ENCODE data around the gene OR51V1.
"Not testable (repeated sequence)": the region's sequence is repeated elsewhere in the genome, so short reads cannot be mapped to it uniquely, and the experiment has no call there.

The OR51V1 gene

DNA sequence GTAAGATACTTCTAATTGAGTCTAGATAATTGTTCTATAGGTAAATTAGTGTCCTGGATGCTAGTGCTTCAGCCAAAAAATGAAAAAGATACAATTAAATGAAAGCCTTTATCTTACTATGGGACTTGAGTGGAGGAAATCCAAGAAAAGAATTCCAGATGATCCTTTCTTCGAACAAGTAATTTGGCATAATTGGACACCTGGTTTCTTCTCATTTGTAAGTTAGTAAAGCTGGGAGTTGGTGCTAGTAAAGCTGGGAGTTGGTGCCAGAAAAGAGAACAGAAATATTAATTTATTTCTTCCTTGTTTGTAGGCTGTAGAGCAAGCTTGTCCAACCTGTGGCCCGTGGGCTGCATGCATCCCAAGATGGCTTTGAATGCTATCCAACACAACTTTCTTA is 12.3 kb downstream of the OR51V1 start:
- TF ChIP-seq JUND (IDR thresholded peaks at IDR 0.05; ENCODE audit: low read depth): no peak
- in situ Hi-C loops (cut with HindIII; ENCODE audit: low pct_unique_long_range_greater_than_20kb, low sequenced_read_pairs): no loop called here
- no peak for DNase-seq (ENCODE audit: low read depth in 1 of 2, low spot score in 1 of 2)

DNA sequence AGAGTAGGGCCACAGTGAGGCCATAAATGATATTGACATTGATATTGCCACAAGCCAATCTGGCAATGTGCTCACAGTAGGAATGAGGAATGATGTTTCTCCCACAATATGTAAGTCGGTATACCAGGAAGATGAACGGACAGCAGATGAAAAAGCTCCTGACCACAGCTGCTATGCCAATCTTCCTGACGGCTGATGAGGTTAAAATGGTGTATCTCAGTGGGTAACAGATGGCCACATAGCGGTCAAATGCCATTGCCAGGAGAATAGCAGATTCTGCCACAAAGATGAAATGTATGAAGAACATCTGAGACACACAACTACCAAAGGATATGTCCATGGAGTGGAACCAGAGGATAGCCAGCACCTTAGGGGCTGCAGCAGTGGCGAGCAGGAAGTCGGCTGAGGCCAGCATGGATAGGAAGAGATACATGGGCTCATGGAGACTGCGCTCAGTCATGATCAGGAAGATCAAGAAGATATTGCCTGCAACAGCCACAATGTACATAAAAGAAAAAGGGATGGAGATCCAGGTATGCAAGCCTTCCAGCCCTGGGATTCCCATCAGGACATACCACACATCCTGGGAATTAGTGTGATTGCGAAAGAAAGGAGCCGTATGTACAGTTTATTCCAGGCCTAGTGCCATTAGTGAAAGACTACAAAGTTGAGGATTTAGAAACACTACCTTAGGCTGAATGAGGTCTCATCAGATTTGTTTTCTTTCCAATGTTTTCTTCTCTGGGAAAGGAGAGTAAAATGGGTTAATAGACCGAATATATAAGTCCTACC is 22.2 kb downstream of the OR51V1 start:
- no peak for TF ChIP-seq JUND (IDR thresholded peaks at IDR 0.05; ENCODE audit: low read depth)
- in situ Hi-C loops (cut with HindIII; ENCODE audit: low pct_unique_long_range_greater_than_20kb, low sequenced_read_pairs): no loop called here
- DNase-seq (ENCODE audit: low read depth in 1 of 2, low spot score in 1 of 2): no peak

DNA sequence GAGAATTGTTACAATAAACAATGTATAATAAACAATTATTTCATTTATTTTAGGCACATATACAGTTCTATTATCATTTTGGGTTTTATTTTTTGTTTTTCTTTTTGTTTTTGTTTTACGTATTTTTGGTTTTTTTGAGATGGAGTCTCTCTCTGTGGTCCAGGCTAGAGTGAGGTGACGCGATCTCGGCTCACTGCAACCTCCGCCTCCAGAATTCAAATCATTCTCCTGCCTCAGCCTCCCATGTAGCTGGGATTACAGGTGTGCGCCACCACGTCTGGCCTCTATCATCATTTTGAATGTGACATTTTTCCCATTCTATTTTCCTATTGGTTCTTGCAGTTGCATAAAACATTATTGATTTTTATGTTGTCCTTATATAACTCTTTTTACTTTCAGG is 25.5 kb downstream of the OR51V1 start:
- DNase-seq (ENCODE audit: low read depth in 1 of 2, low spot score in 1 of 2): no peak
- in situ Hi-C loops (cut with HindIII; ENCODE audit: low pct_unique_long_range_greater_than_20kb, low sequenced_read_pairs): no loop called here
- TF ChIP-seq JUND (IDR thresholded peaks at IDR 0.05; ENCODE audit: low read depth): no peak

DNA sequence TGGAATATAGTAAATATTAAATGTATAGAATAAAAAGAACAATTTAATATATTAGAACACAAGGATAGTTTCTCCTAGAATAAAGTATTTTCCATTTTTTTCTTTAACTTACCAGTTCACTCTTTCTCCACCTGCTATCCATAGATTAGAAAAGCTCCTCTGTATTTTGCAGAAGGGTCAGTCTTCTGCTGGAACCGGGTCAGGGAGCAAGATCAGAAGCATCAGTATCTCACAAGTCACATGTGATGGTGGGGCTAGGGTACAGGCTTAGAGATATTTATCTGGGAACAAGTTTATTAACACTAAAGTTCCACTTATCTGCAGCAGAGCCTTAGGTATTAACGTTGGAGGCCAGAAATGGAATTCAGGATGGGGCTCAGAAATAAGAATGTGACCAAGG is 28.6 kb downstream of the OR51V1 start:
- in situ Hi-C loops (cut with HindIII; ENCODE audit: low pct_unique_long_range_greater_than_20kb, low sequenced_read_pairs): no loop called here

DNA sequence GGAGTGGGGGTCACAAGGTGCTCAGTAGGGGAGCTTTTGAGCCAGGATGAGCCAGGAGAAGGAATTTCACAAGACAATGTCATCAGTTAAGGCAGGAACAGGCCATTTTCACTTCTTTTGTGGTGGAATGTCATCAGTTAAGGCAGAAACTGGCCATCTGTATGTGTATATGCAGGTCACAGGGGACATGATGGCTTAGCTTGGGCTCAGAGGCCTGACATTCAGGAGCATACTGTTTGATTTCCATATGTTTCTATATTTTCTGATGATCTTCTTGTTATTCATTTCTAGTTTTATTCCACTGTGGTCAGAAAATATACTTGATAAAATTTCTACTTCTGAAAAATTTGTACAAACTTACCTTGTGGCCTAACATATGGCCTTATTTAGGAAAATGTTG is 34.6 kb downstream of the OR51V1 start:
- in situ Hi-C loops (cut with HindIII; ENCODE audit: low pct_unique_long_range_greater_than_20kb, low sequenced_read_pairs): not testable (repeated sequence)

More for the DNA sequence above, 28.6 kb downstream of the OR51V1 start:
- no peak for DNase-seq (ENCODE audit: low read depth in 1 of 2, low spot score in 1 of 2)
- TF ChIP-seq JUND (IDR thresholded peaks at IDR 0.05; ENCODE audit: low read depth): no peak

DNA sequence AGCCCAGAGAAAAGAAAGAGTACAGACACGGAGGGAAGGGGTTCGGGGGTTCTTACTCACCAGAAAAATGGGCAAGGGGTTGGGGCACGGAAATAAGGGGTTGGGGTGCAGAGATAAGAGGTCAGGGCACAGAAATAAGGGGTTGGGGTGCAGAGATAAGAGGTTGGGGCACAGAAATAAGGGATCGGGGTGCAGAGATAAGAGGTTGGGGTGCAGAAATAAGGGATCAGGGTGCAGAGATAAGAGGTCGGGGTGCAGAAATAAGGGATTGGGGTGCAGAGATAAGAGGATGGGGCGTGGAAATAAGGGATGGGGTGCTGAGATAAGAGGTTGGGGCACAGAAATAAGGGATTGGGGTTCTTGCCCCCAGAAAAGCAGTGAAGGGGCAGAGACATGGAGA is 35.7 kb downstream of the OR51V1 start:
- in situ Hi-C loops (cut with HindIII; ENCODE audit: low pct_unique_long_range_greater_than_20kb, low sequenced_read_pairs); DNase-seq (ENCODE audit: low read depth in 1 of 2, low spot score in 1 of 2): not testable (repeated sequence)

More for the DNA sequence above, 34.6 kb downstream of the OR51V1 start:
- DNase-seq (ENCODE audit: low read depth in 1 of 2, low spot score in 1 of 2): not testable (repeated sequence)

DNA sequence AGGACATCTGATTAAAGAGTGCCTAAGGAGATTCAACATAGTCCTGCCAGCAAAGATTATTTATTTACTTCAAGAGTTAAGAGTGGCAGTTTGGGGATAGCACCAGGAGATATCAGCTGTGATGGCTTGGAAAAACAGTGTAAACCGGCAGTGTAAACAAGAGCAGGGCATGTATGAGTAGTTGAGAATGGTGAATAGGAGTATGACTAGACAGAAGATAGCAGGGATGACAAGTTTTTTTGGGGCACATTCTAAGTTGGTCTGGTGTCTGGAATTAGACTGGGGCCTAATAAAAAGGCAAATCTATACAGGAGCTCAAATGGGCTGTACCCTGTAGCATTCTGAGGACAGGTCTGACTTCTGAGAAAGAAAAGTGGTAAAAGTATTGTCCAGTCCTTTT is 39.4 kb downstream of the OR51V1 start:
- DNase-seq (ENCODE audit: low read depth in 1 of 2, low spot score in 1 of 2); in situ Hi-C loops (cut with HindIII; ENCODE audit: low pct_unique_long_range_greater_than_20kb, low sequenced_read_pairs): not testable (repeated sequence)

DNA sequence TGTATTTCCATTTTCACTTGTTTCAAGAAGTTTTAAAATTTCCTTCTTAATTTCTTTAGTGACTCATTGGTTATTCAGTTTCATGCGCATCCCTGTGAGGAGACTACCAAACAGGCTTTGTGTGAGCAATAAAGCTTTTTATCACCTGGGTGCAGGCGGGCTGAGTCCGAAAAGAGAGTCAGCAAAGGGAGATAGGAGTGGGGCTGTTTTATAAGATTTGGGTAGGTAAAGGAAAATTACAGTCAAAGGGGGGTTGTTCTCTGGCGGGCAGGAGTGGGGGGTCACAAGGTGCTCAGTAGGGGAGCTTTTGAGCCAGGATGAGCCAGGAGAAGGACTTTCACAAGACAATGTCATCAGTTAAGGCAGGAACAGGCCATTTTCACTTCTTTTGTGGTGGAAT is 40.3 kb downstream of the OR51V1 start:
- in situ Hi-C loops (cut with HindIII; ENCODE audit: low pct_unique_long_range_greater_than_20kb, low sequenced_read_pairs); DNase-seq (ENCODE audit: low read depth in 1 of 2, low spot score in 1 of 2): not testable (repeated sequence)

DNA sequence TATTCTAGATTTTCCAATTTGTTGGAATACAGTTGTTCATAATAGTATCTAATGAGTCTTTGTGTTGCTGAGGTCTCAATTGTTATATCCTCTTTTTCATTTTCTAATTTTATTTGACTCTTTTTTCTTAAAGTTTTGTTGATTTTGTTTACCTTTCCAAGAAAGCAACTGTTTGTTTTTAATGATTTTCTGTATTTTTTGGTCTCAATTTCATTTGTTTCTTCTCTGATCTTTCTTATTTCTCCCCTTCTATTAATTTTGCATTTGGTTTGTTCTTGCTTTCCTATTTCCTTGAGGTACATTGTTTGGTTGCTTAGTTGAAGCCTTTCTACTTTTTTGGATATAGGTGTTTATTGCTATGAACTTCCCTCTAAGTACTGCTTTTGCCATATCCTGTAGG is 40.7 kb downstream of the OR51V1 start:
- in situ Hi-C loops (cut with HindIII; ENCODE audit: low pct_unique_long_range_greater_than_20kb, low sequenced_read_pairs): no loop called here
- TF ChIP-seq JUND (IDR thresholded peaks at IDR 0.05; ENCODE audit: low read depth): no peak
- DNase-seq (ENCODE audit: low read depth in 1 of 2, low spot score in 1 of 2): no peak

DNA sequence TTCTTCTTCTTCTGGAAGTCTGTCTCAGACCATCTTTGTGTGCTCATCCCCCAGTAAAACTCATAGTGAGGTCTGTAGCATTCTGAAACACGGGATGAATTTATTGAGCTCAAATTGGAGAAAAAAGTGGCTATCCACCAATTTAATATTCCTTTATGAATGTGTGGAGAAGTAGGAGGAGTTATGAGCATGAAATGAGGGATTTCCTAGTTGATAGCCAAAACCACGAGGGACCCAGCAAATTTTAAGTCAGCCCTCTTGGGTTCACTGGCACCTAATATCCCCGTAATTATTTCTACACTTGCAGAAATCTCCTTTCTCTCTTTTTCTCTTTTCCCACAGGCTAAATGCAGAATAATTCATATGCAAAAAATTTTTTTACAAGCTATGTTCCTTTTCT is 45.8 kb downstream of the OR51V1 start, which contains the start of gene OR52A1:
Gene OR52A1, minus strand, starts transcription at position 101 of the 400 bp plus-strand sequence. CDS start 2,388 bp downstream, outside the sequence.
- in situ Hi-C loops (cut with HindIII; ENCODE audit: low pct_unique_long_range_greater_than_20kb, low sequenced_read_pairs): no loop called here

DNA sequence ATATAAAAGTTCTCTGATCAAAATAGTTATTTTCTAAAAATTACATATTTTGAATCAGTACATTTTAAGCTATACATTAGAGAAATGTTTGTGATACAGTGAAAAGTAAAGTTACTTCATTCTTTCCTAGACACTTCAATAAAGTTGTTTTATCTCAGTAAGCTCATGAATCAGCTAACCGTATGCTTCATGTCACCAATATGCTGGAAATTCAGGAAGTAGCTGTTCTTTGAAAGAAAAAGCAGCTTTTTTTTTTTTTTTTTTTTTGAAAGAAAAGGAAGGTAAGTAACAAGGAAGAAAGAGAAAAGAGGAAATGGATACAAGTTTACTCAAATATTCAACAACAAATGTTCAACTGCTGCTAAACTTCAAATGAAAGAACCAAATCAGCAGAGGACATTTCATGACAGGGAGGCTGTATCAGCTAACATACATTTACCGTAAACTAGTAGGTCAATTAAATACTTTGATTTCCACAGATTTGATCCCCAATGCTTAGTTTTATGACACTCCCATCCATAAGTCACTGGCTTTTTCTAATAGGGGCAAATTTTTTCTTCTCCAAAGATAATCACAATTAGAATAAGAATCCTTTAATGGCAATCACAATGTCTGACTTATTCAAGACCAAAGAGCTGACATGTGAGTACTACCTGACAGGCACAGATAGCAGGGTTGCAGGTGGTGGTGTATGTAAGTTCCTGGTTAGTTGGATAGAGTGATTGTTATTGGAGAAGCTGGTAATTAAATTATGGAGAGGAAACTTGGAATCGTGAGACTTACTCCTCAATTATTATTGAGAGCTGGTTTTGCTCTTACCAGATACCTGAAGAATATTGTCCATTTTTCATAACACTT is 46.7 kb downstream of the OR51V1 start:
- in situ Hi-C loops (cut with HindIII; ENCODE audit: low pct_unique_long_range_greater_than_20kb, low sequenced_read_pairs): no loop called here
- TF ChIP-seq JUND (IDR thresholded peaks at IDR 0.05; ENCODE audit: low read depth): no peak
- no peak for DNase-seq (ENCODE audit: low read depth in 1 of 2, low spot score in 1 of 2)

More for the DNA sequence above, 45.8 kb downstream of the OR51V1 start, which contains the start of gene OR52A1:
- no peak for TF ChIP-seq JUND (IDR thresholded peaks at IDR 0.05; ENCODE audit: low read depth)
- no peak for DNase-seq (ENCODE audit: low read depth in 1 of 2, low spot score in 1 of 2)

DNA sequence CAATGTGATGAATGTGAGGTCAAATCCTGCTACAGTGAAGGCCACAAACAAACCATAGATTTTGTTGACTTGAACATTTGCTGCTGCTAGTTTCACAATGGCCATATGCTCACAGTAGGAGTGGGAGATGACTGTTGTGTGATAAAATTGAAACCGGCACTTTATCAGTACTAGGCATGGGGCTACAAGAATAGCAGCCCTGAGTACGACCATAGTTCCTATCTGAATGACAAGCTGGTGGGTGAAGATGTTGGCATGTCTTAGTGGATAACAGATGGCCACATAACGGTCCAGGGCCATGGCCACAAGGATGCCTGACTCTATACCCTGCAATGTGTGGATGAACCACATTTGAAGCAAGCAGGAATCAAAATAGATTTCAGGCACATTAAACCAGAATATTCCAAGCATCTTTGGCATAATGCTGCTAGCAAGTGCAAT is 48.7 kb downstream of the OR51V1 start:
- in situ Hi-C loops (cut with HindIII; ENCODE audit: low pct_unique_long_range_greater_than_20kb, low sequenced_read_pairs): no loop called here
- no peak for TF ChIP-seq JUND (IDR thresholded peaks at IDR 0.05; ENCODE audit: low read depth)
- no peak for DNase-seq (ENCODE audit: low read depth in 1 of 2, low spot score in 1 of 2)
